A673 (cell line): Measurements from ENCODE around the gene CEP126.

Source experiments
- EZH2 ChIP-seq: fragments of 200-600 bp; sonication (generic); IDR thresholded peaks from 2 replicates; pipeline ENCODE4 v1.6.1; 2017; ENCODE audit warnings: borderline replicate concordance, low read depth, mild to moderate bottlenecking, mixed read lengths, antibody characterized with exemption, low read length; ENCODE audit not compliant: poor library complexity, severe bottlenecking
- TF ChIP-seq, protein P1 (sequence below): fragments of 300-800, 200-600 bp; sonication (generic); conservative IDR thresholded peaks from 2 replicates; pipeline ENCODE4 v1.5.1; 2017; ENCODE audit warnings: low read depth, mild to moderate bottlenecking, antibody characterized with exemption, low read length, moderate library complexity, mixed read lengths

DNA sequence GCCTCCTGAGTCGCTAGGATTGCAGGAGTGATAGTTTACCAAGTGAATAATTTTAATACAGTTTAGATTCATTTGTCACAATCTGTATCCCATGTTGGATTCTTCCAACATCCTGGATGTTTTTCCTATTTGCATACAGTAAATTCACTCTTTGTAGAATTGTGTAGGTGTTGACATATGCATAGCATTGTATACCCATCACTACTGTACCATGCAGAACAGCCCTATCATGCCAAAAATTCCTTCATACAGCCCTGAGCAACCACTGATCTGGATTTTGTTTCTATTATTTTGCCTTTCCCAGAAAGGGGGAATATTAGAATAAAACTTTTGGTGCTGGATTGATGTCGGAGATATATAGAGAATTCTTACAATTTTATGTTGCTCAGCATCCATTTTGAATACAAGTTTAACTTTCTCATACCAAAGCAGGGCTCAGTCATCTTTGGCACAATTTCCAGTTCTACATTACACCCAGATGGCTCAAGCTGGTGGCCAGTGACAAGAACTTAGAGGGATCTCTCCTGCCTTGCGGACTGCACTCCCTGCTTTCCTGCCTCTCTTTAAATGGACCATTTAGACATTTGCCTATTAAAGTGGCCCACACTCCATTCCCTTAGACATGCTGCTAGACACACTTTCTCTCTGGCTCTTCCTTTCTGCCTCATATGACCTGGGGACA is 87.0 kb downstream of the CEP126 start:
- TF ChIP-seq, protein P1, sequence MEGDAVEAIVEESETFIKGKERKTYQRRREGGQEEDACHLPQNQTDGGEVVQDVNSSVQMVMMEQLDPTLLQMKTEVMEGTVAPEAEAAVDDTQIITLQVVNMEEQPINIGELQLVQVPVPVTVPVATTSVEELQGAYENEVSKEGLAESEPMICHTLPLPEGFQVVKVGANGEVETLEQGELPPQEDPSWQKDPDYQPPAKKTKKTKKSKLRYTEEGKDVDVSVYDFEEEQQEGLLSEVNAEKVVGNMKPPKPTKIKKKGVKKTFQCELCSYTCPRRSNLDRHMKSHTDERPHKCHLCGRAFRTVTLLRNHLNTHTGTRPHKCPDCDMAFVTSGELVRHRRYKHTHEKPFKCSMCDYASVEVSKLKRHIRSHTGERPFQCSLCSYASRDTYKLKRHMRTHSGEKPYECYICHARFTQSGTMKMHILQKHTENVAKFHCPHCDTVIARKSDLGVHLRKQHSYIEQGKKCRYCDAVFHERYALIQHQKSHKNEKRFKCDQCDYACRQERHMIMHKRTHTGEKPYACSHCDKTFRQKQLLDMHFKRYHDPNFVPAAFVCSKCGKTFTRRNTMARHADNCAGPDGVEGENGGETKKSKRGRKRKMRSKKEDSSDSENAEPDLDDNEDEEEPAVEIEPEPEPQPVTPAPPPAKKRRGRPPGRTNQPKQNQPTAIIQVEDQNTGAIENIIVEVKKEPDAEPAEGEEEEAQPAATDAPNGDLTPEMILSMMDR, result no peak
- TF ChIP-seq EZH2, result no peak
